Adipose tissue (tissue), 3 donors: ENCODE measurements around the gene TRIM40. TPM values are rescaled to one million over a fixed set of nuclear protein-coding genes. Genes with fewer than 3 reads are reported as not detected.
"Not testable (repeated sequence)": the region's sequence is repeated elsewhere in the genome, so short reads cannot be mapped to it uniquely, and the experiment has no call there.

Experiments
- H3K27ac ChIP-seq: one replicate; pipeline ENCODE4 v1.5.1; 2013; ENCODE audit warnings: low read depth, low read length
- WGBS, 3 donors: extraction: QIAGEN DNeasy Blood & Tissue Kit; methylation state at CpG; one replicate each; pipeline ENCODE4 v1.1.7; 2013; 5-methylcytosine and 5-hydroxymethylcytosine counted together
- polyA plus RNA-seq, 3 donors: library from polyadenylated mRNA; stranded (reverse); fragments of 200-250 nt; gene quantifications; one replicate each; pipeline ENCODE4 v1.2.3, GENCODE V29; 2013
- donor health status: healthy with polysubstance abuse.
- donor health status: Bipolar disorder and iron deficiency.
- donor health status: healthy.

Gene TRIM40
- polyA plus RNA-seq, 3 donors, result not detected

DNA sequence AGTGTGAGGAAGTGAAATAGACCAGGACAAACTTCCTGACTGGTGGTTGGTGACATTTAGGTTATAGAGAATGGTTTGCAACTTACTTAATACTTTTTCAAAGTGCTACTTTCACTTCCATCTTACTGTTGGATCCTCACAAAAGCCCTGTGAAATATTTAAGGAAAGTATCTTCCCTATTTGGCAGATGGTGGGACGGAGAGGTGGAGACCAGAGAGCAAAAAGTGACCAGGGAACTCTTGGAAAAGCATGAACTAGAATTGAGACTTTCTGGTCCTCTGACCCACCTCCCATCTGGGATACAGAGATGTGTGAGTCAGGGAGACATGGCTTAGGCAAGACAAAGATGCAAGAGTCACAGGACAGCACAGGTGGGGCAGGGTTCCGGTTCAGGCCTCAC, 22.1 kb downstream of the TRIM40 start:
- 69 to 89% (median 81%) methylated on average over 2 of the region's 2 CpGs for WGBS, 3 donors
- no peak overlapping the region for H3K27ac ChIP-seq

DNA sequence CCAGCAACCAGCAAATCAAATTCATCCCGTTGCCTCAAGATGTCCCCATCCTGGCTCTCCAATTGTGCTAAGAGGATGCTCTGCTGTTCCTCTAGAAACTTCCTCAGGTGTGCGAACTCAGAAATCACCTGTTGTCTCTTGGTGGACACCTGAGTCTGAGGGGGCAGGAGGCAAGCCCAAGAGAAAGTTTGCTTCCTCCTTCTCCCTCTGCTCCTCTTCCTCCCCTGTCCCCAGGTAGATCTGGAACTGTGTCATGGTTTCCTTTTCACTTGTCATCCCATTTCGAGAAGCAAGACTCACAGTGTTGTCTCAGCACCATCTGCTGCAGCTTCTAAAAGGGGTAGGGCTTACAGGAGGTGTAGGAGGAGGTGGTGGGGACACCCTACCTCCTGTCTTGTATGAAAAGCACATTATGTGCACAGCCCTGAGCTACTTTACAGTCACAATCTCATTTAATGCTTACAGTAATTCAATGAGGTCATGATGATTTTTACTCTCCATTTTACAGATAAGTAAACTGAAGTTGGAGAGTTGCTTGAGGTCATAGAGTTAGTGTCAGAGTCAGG, 22.6 kb downstream of the TRIM40 start:
- 52 to 76% (median 61%) methylated on average over 3 of the region's 3 CpGs for WGBS, 3 donors
- H3K27ac ChIP-seq, result no peak overlapping the region

DNA sequence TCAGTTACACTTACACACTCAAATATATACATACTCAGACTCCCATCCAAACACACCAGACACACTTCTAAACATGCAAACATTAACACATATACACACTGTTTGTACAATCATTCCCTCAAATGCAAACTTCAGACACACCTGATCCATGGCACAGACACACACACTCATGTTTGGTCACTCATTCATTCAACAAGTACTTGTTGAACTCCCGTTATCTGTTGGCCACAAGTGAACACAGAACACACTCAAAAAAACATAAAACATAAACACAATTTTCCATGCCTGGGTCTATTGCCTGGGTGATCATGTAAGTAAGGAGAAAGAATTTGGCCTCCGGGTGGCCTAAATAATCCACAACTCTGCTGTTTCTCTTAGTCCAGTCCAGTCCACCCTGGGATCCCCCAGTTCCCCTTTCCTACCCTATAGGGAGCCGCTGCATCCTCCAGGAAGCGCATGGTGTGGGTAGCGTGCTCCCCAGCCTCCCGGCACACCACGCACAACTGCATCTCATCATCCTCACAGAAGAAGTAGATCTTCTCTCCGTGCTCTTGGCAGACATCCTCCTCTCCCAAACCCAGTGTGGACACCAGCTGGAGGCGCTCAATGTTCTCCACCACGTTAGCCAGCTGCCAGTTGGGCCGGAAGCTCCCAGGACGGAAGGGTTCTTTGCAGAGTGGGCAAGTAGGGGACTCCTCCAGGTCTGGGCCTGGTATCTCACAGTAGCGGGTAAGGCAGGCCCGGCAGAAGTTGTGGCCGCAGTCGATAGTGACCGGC, 24.3 kb downstream of the TRIM40 start:
- H3K27ac ChIP-seq, result no peak overlapping the region
- WGBS, 3 donors, result 88 to 92% (median 89%) methylated on average over 17 of the region's 17 CpGs

DNA sequence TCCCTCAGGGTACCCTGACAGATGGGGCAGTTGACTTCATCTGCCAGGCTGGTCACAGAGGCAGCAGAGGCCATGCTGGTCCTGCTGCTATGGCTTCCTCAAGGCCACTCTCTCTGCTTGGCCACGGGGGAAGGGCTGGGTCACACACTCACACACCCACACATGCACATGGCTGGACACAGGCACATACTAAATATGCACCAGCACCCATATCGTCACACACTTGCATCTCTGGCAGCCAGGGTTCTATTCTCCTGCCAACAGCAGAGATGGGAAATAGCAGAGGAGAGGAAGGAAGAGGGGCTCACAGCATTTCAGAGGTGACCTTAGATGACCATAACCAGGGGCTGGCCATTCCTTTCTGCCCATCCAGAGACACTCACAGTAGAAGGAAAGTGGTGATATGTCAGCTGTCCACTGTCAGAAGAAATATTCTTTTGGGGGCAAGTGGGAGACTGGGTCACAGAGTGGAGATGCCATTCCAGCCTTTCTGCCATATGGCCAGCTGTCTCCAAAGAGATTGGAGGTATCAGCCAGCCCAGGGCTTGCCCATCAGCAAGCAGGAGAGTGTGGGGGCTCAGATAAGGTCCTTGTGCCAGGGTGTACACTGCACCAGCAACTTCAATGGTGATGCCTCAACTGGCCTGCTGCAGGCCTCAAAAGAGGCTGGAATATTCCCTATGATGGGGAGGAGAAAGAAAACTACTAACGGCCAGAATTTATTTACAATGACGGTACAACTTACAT, 25.0 kb downstream of the TRIM40 start, which contains the start of gene TRIM10:
Gene TRIM10, minus strand, starts transcription at position 427 of the 747 bp plus-strand sequence. Its CDS starts 353 bp downstream, at position 74.
- 75 to 80% (median 78%) methylated on average over 4 of the region's 4 CpGs for WGBS, 3 donors
- H3K27ac ChIP-seq, result no peak within 1 kb of the TSS

DNA sequence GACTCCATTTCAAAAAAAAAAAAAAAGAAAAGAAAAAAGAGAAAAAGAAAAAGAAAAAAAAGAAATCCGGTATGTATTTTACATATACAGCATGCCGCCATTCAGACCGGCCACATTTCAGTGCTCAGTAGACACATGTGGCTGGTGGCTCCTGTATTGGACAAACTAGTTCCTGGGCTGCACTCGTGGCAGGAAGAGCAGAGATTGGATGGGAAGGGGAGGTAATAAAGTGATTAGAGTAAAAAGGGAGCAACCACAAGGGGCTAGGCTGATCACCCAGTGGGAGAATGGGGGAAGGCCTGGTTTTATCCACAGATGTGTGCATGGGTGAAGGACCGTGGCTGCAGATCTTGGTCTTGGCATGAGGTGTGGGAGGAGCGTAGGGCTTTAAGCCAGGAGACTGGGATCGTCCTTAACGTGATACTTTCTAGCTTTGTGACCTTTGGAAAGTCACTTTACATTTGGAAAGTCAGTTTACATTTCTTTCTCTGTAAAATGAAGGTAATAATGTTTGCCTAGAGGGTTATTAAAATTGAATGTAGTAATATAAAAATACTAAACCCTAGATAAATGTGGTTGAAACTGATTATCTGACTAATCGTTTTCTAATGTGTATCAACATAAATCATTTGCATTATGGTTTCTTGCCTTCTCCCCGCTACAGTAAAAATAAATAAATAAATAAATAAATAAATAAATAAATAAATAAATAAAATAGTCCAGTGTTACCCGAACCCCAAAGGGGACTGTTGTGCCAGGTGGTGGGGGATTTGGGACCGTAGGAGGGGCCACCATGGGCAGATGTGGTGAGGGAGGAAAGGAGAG, 26.5 kb downstream of the TRIM40 start:
- 79 to 82% (median 79%) methylated on average over 12 of the region's 12 CpGs for WGBS, 3 donors
- no peak overlapping the region for H3K27ac ChIP-seq

DNA sequence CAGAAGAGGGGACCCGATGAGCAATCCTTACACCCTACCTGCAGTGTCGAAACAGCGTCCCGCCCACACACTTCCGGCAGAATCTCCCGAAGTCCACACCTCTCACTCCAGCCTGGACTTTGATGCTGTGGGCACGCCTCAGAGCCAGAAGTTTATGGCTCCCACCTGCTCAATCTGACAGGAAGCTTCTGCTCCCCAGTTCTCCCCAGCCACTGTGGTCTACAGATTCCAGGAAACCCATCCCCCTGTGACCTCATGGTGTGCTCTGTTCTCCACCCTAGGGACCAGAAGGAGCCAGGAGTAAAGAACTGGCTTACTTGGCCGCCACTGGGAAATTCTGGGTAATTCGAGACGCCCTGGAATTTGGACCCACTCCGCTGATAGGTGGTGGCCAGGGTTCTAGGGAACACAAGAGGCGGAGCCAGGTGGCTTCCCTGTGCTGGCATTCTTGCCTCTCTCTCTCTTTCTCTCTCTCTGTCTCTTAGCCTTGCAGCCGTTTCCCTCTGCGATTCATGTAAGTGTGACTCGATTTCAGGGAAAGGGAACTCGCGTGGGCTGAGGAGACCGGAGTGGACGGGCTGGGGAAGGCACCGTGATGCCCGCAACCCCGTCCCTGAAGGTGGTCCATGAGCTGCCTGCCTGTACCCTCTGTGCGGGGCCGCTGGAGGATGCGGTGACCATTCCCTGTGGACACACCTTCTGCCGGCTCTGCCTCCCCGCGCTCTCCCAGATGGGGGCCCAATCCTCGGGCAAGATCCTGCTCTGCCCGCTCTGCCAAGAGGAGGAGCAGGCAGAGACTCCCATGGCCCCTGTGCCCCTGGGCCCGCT, 27.4 kb downstream of the TRIM40 start, which contains the start of gene TRIM15:
Gene TRIM15, plus strand, starts transcription at position 457 of the 828 bp plus-strand sequence. Its CDS starts 139 bp downstream, at position 596.
- 68 to 79% (median 71%) methylated on average over 31 of the region's 31 CpGs for WGBS, 3 donors
- H3K27ac ChIP-seq, result no peak within 1 kb of the TSS

DNA sequence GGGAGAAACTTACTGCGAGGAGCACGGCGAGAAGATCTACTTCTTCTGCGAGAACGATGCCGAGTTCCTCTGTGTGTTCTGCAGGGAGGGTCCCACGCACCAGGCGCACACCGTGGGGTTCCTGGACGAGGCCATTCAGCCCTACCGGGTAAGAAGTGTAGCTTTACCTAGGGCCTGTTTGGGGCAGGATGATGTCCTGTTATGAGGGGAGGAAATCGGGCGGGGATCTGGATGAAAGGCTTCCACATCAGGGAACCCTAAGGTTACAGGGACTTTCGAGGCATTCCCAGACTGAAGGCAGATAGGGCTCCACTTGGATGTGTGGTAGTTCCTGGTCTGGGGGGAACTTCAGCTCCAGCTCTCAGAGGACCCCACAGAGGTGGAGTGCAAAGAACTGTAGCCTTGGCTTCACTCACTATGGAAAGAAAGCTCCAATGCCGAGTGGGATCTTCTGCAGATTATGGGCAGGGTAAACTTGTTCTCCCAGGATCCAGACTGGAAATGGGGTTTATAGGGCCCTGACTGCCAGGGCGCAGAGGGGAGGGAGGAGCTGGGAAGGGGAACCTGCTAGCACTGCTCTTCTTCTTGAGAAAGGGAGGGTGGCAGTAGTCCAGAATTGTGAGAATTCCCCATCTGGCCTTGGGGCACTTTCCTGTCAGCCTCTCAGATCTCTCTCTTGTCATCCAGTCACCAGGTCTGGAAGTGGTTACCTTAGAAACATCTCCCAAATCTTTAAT, 28.1 kb downstream of the TRIM40 start:
- 85 to 91% (median 87%) methylated on average over 16 of the region's 16 CpGs for WGBS, 3 donors
- no peak overlapping the region for H3K27ac ChIP-seq

DNA sequence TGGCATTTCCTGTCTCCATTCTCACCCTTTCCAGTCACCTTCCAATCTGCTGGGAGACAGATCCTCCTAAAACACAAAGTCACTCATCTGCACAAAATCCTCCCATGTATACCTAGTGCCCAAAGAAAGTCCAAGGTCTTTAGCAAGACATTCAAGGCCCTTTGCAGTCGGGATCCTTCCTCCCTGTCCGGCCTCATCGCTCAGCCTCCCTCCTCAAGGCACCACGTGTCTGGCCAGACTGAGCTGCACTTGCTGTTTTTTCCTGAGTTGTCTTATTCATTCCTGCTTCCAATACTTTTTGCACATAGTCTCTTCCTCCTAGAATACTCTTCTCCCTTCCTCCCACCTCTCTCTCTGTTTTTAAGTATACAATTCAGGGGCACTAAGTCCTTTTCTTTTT, 28.8 kb downstream of the TRIM40 start:
- 75 to 89% (median 84%) methylated on average over 4 of the region's 4 CpGs for WGBS, 3 donors
- no peak overlapping the region for H3K27ac ChIP-seq

DNA sequence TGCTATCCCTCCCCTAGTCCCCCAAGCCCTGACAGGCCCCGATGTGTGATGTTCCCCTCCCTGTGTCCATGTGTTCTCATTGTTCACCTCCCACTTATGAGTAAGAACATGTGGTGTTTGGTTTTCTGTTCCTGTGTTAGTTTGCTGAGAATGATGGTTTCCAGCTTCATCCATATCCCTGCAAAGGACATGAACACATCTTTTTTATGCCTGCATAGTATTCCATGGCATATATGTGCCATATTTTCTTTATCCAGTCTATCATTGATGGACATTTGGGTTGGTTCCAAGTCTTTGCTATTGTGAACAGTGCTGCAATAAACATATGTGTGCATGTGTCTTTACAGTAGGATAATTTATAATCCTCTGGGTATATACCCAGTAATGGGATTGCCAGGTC, 29.3 kb downstream of the TRIM40 start:
- not testable (repeated sequence) for H3K27ac ChIP-seq
- 90 to 97% (median 91%) methylated on average over 1 of the region's 1 CpG for WGBS, 3 donors

DNA sequence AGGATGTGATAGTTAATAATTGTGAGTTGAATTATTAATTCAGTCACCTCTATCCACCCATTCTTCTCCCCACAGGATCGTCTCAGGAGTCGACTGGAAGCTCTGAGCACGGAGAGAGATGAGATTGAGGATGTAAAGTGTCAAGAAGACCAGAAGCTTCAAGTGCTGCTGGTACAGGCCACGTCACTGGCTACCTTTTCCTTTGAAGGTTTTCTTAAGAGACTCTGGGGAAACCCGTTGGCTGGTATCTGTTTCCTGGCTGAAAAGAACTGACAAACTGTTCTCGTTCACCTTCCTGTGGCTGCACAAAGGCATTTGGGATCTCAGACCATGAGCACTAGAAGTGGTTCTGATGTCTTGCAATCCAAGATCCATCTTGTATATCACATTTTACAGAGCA, 31.2 kb downstream of the TRIM40 start:
- no peak overlapping the region for H3K27ac ChIP-seq
- 48 to 60% (median 54%) methylated on average over 6 of the region's 6 CpGs for WGBS, 3 donors

DNA sequence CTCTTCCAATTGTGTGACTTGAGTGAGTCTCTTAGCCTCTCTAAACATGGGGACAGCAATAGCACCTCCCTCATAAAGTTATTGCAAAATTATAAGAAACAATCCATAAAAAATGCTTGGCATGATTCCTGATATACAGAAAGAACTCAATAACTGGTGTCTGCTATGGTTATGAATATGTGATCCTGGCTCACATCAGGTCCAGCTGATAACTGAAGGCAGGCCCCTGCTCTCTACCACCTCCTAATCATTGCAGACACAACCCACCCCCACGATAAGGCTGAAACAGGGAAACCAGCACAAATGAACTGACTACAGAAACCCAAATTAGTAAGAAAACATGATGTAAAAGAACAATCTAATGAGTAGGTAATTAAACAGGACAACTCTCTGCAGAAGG, 32.8 kb downstream of the TRIM40 start:
- H3K27ac ChIP-seq, result no peak overlapping the region
- WGBS, 3 donors, result 55 to 76% (median 73%) methylated on average over 1 of the region's 1 CpG

DNA sequence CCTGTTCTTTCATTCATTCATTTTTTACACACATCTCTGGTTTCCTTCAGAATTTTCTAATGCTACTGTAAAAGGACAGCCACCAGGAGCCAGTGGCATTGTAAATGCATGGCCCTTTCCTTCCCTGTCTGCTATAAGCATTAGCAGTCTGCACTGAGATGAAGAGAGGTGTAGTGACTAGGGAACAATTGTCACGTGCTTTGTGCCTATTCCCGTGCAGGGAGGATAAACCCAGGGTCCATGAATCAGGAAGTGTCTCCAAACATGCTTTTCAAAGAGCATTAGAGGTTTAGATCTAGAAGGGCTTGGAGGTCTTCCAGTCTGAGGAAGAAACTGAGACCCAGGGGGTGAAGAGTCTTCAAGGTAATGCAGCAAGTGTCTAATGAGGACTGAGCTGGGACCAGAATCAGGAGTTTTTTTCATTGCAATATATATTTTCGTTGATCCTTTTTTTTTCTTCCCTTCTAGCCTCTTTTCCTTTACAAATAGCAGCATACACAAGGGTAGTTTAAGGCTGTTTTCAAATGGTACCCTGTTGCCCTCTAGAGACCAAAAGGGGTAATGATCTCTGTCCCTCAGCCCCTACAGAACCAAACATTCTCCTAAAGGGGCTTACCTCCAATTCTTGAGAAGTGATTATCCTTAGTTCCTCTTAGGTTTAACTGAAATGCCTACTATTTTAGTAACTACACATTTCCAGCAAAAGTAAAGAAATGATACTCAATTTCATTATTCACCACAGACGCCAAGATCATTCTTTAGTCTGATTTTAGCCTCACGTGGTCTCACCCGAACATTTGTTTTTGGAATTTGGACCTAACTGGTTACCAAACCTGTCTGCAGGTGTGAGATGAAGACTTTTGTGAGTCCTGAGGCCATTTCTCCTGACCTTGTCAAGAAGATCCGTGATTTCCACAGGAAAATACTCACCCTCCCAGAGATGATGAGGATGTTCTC, 34.0 kb downstream of the TRIM40 start:
- no peak overlapping the region for H3K27ac ChIP-seq
- WGBS, 3 donors, result 26 to 29% (median 28%) methylated on average over 7 of the region's 7 CpGs

DNA sequence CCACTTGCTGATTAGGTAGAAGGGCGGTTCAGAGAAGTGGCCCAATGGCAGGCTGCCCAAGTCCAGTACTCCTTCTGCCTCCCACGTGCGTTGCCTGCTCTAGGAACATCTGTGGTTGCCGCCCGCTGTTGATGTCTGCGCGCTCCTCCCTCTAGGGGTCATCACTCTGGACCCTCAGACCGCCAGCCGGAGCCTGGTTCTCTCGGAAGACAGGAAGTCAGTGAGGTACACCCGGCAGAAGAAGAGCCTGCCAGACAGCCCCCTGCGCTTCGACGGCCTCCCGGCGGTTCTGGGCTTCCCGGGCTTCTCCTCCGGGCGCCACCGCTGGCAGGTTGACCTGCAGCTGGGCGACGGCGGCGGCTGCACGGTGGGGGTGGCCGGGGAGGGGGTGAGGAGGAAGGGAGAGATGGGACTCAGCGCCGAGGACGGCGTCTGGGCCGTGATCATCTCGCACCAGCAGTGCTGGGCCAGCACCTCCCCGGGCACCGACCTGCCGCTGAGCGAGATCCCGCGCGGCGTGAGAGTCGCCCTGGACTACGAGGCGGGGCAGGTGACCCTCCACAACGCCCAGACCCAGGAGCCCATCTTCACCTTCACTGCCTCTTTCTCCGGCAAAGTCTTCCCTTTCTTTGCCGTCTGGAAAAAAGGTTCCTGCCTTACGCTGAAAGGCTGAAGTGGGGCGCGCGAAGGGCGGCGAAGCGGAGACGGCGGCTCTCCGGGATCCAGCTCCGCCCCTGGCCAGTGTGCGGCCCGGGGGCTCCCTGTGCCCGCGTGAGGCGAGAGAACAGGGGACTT, 35.9 kb downstream of the TRIM40 start:
- H3K27ac ChIP-seq, result no peak overlapping the region
- WGBS, 3 donors, result 4 to 7% (median 6%) methylated on average over 59 to 62 of the region's 62 CpGs

DNA sequence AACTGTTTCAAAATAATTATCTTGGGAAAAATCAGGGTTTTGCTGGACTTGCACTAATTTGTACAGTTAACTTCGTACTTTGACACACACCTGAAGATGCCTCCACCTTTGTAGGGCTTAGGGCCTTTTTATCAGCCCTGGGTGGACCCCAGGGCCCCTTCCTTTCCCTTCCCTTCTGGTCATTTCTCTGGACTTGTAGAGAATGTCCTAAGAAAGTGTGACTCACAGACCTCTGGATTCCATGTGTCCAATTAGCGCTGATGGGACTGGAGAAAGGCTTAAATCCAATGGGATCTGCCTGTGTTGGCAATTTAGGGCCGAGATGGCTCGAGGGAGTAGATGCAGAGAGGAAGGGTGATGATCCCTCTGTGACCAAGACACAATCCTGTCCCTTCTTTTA, 36.7 kb downstream of the TRIM40 start:
- no peak overlapping the region for H3K27ac ChIP-seq
- 84 to 87% (median 85%) methylated on average over 4 of the region's 4 CpGs for WGBS, 3 donors

DNA sequence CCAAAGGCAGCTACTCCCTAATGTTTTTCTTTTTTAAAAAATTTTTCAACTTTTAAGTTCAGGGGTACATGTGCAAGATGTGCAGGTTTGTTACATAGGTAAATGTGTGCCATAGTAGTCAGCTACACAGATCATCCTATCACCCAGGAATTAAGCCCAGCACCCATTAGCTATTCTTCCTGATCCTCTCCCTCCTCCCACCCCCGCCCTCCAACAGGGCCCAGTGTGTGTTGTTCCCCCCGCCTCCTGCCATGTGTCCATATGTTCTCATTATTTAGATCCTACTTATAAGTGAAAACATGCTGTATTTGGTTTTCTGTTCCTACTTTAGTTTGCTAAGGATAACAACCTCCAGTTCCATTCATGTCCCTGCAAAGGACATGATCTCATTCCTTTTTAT, 39.8 kb downstream of the TRIM40 start:
- 77 to 87% (median 77%) methylated on average over 2 of the region's 2 CpGs for WGBS, 3 donors
- no peak overlapping the region for H3K27ac ChIP-seq
